GM18526 (cell line): ENCODE data around the gene CCNC.

ENCODE experiments used
- POLR2A ChIP-seq: IDR thresholded peaks from 3 replicates; pipeline ENCODE4 v1.6.1; 2011; ENCODE audit not compliant: insufficient read length; ENCODE audit errors: extremely low read depth

Gene CCNC

GRCh38 chr6:99605911-99606655 is 37.6 kb upstream of the CCNC start:
- TF ChIP-seq POLR2A: no peak

GRCh38 chr6:99605074-99605734 is 36.7 kb upstream of the CCNC start:
- TF ChIP-seq POLR2A: no peak

- TF ChIP-seq POLR2A: no peak
Measured at GRCh38 chr6:99604166-99605073, 36.0 kb upstream of the CCNC start.

GRCh38 chr6:99603421-99604165 is 35.1 kb upstream of the CCNC start:
- no peak for TF ChIP-seq POLR2A

GRCh38 chr6:99602520-99603420 is 34.3 kb upstream of the CCNC start:
- TF ChIP-seq POLR2A: no peak

GRCh38 chr6:99592900-99593299 is 24.4 kb upstream of the CCNC start:
- TF ChIP-seq POLR2A: no peak

GRCh38 chr6:99591673-99592364 is 23.4 kb upstream of the CCNC start:
- TF ChIP-seq POLR2A: no peak

GRCh38 chr6:99590728-99591672 is 22.5 kb upstream of the CCNC start:
- no peak for TF ChIP-seq POLR2A

GRCh38 chr6:99589907-99590493 is 21.5 kb upstream of the CCNC start:
- no peak for TF ChIP-seq POLR2A

- no peak for TF ChIP-seq POLR2A
Measured at GRCh38 chr6:99589290-99589672, 20.8 kb upstream of the CCNC start.

GRCh38 chr6:99588618-99589289 is 20.3 kb upstream of the CCNC start:
- TF ChIP-seq POLR2A: no peak
